Measurements from ENCODE around the gene INSC.

The INSC gene

GRCh38 chr11:15213471-15214231 is 98.9 kb downstream of the INSC start:
- H3K9me3 ChIP-seq, result no peaks in the 10 kb centered on the region
- DNase-seq (ENCODE audit: low spot score in 2 of 2), result no peak
- no peaks in the 10 kb centered on the region for H3K27me3 ChIP-seq (ENCODE audit: low read depth)
- no peak overlapping the region for H3K4me3 ChIP-seq
- H3K36me3 ChIP-seq (replicated peaks), result no peaks in the 10 kb centered on the region
- H3K4me1 ChIP-seq, result no peaks in the 10 kb centered on the region
- in situ Hi-C loops (cut with MboI; ENCODE audit: low sequenced_read_pairs), result no loop called here

GRCh38 chr11:15215005-15215404 is 100.3 kb downstream of the INSC start:
- no peak for DNase-seq (ENCODE audit: low spot score in 2 of 2)
- H3K36me3 ChIP-seq (replicated peaks), result no peaks in the 10 kb centered on the region
- H3K27me3 ChIP-seq (ENCODE audit: low read depth), result no peaks in the 10 kb centered on the region
- no peak overlapping the region for H3K4me3 ChIP-seq
- H3K9me3 ChIP-seq, result no peaks in the 10 kb centered on the region
- in situ Hi-C loops (cut with MboI; ENCODE audit: low sequenced_read_pairs), result no loop called here
- H3K4me1 ChIP-seq, result no peaks in the 10 kb centered on the region

- Histone ChIP-seq H3K4me1 (no peaks in the 10 kb centered on the region), H3K27me3 (ENCODE audit: low read depth) (no peaks in the 10 kb centered on the region), H3K36me3 (replicated peaks) (no peaks in the 10 kb centered on the region), H3K4me3 (no peak overlapping the region), H3K9me3 (no peaks in the 10 kb centered on the region)
- no peak for DNase-seq (ENCODE audit: low spot score in 2 of 2)
- in situ Hi-C loops (cut with MboI; ENCODE audit: low sequenced_read_pairs), result no loop called here
Observed at GRCh38 chr11:15216678-15217077, 102.0 kb downstream of the INSC start.

GRCh38 chr11:15217416-15217815 is 102.7 kb downstream of the INSC start:
- no peak for DNase-seq (ENCODE audit: low spot score in 2 of 2)
- no peak overlapping the region for H3K4me3 ChIP-seq
- in situ Hi-C loops (cut with MboI; ENCODE audit: low sequenced_read_pairs), result no loop called here

GRCh38 chr11:15222777-15223176 is 108.1 kb downstream of the INSC start:
- Histone ChIP-seq H3K27me3 (ENCODE audit: low read depth) (no peaks in the 10 kb centered on the region), H3K9me3 (no peaks in the 10 kb centered on the region), H3K36me3 (replicated peaks) (no peaks in the 10 kb centered on the region), H3K4me3 (no peak overlapping the region), H3K4me1 (no peaks in the 10 kb centered on the region)
- DNase-seq (ENCODE audit: low spot score in 2 of 2), result no peak
- in situ Hi-C loops (cut with MboI; ENCODE audit: low sequenced_read_pairs), result no loop called here

More at GRCh38 chr11:15217416-15217815, 102.7 kb downstream of the INSC start:
- Histone ChIP-seq H3K4me1 (no peaks in the 10 kb centered on the region), H3K9me3 (no peaks in the 10 kb centered on the region), H3K36me3 (replicated peaks) (no peaks in the 10 kb centered on the region), H3K27me3 (ENCODE audit: low read depth) (no peaks in the 10 kb centered on the region)

GRCh38 chr11:15223318-15223717 is 108.6 kb downstream of the INSC start:
- no peak overlapping the region for H3K4me3 ChIP-seq
- H3K9me3 ChIP-seq, result no peaks in the 10 kb centered on the region
- in situ Hi-C loops (cut with MboI; ENCODE audit: low sequenced_read_pairs), result no loop called here
- no peak for DNase-seq (ENCODE audit: low spot score in 2 of 2)
- no peaks in the 10 kb centered on the region for H3K27me3 ChIP-seq (ENCODE audit: low read depth)
- H3K36me3 ChIP-seq (replicated peaks), result no peaks in the 10 kb centered on the region
- H3K4me1 ChIP-seq, result no peaks in the 10 kb centered on the region

- no peak for DNase-seq (ENCODE audit: low spot score in 2 of 2)
- Histone ChIP-seq H3K36me3 (replicated peaks) (no peaks in the 10 kb centered on the region), H3K9me3 (no peaks in the 10 kb centered on the region), H3K27me3 (ENCODE audit: low read depth) (no peaks in the 10 kb centered on the region), H3K4me3 (no peak overlapping the region), H3K4me1 (no peaks in the 10 kb centered on the region)
- in situ Hi-C loops (cut with MboI; ENCODE audit: low sequenced_read_pairs), result no loop called here
Observed at GRCh38 chr11:15224466-15224865, 109.7 kb downstream of the INSC start.

- Histone ChIP-seq H3K4me3 (no peak overlapping the region), H3K9me3 (no peaks in the 10 kb centered on the region), H3K27me3 (ENCODE audit: low read depth) (no peaks in the 10 kb centered on the region), H3K36me3 (replicated peaks) (no peaks in the 10 kb centered on the region), H3K4me1 (no peaks in the 10 kb centered on the region)
- no peak for DNase-seq (ENCODE audit: low spot score in 2 of 2)
- in situ Hi-C loops (cut with MboI; ENCODE audit: low sequenced_read_pairs), result no loop called here
Observed at GRCh38 chr11:15227011-15227410, 112.3 kb downstream of the INSC start.

- in situ Hi-C loops (cut with MboI; ENCODE audit: low sequenced_read_pairs), result no loop called here
- Histone ChIP-seq H3K27me3 (ENCODE audit: low read depth) (no peaks in the 10 kb centered on the region), H3K4me1 (no peaks in the 10 kb centered on the region), H3K36me3 (replicated peaks) (no peaks in the 10 kb centered on the region), H3K9me3 (no peaks in the 10 kb centered on the region), H3K4me3 (no peak overlapping the region)
- DNase-seq (ENCODE audit: low spot score in 2 of 2), result no peak
Observed at GRCh38 chr11:15228331-15228849, 113.7 kb downstream of the INSC start.

GRCh38 chr11:15229069-15229468 is 114.3 kb downstream of the INSC start:
- in situ Hi-C loops (cut with MboI; ENCODE audit: low sequenced_read_pairs), result no loop called here
- DNase-seq (ENCODE audit: low spot score in 2 of 2), result no peak
- H3K9me3 ChIP-seq, result no peaks in the 10 kb centered on the region
- H3K4me3 ChIP-seq, result no peak overlapping the region
- no peaks in the 10 kb centered on the region for H3K36me3 ChIP-seq (replicated peaks)
- H3K4me1 ChIP-seq, result no peaks in the 10 kb centered on the region
- H3K27me3 ChIP-seq (ENCODE audit: low read depth), result no peaks in the 10 kb centered on the region

GRCh38 chr11:15232496-15232895 is 117.8 kb downstream of the INSC start:
- no peak overlapping the region for H3K4me3 ChIP-seq
- H3K4me1 ChIP-seq, result no peaks in the 10 kb centered on the region
- H3K27me3 ChIP-seq (ENCODE audit: low read depth), result no peaks in the 10 kb centered on the region
- no peaks in the 10 kb centered on the region for H3K9me3 ChIP-seq
- no peaks in the 10 kb centered on the region for H3K36me3 ChIP-seq (replicated peaks)
- in situ Hi-C loops (cut with MboI; ENCODE audit: low sequenced_read_pairs), result no loop called here
- no peak for DNase-seq (ENCODE audit: low spot score in 2 of 2)

- DNase-seq (ENCODE audit: low spot score in 2 of 2), result no peak
- Histone ChIP-seq H3K27me3 (ENCODE audit: low read depth) (no peaks in the 10 kb centered on the region), H3K4me1 (no peaks in the 10 kb centered on the region), H3K9me3 (no peaks in the 10 kb centered on the region), H3K4me3 (no peak overlapping the region), H3K36me3 (replicated peaks) (no peaks in the 10 kb centered on the region)
- in situ Hi-C loops (cut with MboI; ENCODE audit: low sequenced_read_pairs), result no loop called here
Observed at GRCh38 chr11:15233371-15234165, 118.8 kb downstream of the INSC start.

- H3K36me3 ChIP-seq (replicated peaks), result no peaks in the 10 kb centered on the region
- no peaks in the 10 kb centered on the region for H3K27me3 ChIP-seq (ENCODE audit: low read depth)
- no peaks in the 10 kb centered on the region for H3K9me3 ChIP-seq
- no peaks in the 10 kb centered on the region for H3K4me1 ChIP-seq
- H3K4me3 ChIP-seq, result no peak overlapping the region
- in situ Hi-C loops (cut with MboI; ENCODE audit: low sequenced_read_pairs), result no loop called here
- no peak for DNase-seq (ENCODE audit: low spot score in 2 of 2)
Observed at GRCh38 chr11:15234796-15235195, 120.1 kb downstream of the INSC start.

- in situ Hi-C loops (cut with MboI; ENCODE audit: low sequenced_read_pairs), result no loop called here
- no peaks in the 10 kb centered on the region for H3K36me3 ChIP-seq (replicated peaks)
- no peak overlapping the region for H3K4me3 ChIP-seq
- H3K9me3 ChIP-seq, result no peaks in the 10 kb centered on the region
- no peaks in the 10 kb centered on the region for H3K27me3 ChIP-seq (ENCODE audit: low read depth)
- DNase-seq (ENCODE audit: low spot score in 2 of 2), result no peak
- H3K4me1 ChIP-seq, result no peaks in the 10 kb centered on the region
Observed at GRCh38 chr11:15236559-15236958, 121.8 kb downstream of the INSC start.

All from HAP-1 (cell line).